ENCODE measurements around the gene OPCML.

Gene OPCML

DNA sequence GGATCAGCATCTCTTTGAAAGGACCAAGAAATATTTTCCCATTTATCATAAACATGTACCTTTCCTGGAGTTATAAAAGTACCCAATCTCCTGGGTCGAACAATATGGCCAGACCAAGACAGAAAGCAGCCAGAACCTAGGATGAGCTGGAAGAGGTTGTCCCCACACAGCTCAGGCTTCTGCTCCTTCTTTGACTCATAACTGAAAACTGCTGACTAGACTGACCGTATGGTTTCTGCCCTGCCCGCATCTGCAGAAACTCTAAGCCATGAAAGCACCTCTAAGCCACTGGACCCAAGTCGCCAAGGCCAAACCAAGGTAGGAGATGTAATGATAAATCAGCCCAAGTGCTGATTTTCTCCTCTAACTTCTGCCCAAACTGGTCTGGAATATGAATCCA lies 129.8 kb downstream of the OPCML start:
- no peak overlapping the region for H3K27ac Mint-ChIP-seq
- H3K27me3 Mint-ChIP-seq (ENCODE audit: low read depth) = peaks cover 11% of the 10 kb centered on the region
- no peaks in the 10 kb centered on the region for H3K4me1 Mint-ChIP-seq
- H3K9me3 Mint-ChIP-seq = no peaks in the 10 kb centered on the region
- H3K36me3 Mint-ChIP-seq (ENCODE audit: low read depth) = no peaks in the 10 kb centered on the region
- TF ChIP-seq, protein P1, sequence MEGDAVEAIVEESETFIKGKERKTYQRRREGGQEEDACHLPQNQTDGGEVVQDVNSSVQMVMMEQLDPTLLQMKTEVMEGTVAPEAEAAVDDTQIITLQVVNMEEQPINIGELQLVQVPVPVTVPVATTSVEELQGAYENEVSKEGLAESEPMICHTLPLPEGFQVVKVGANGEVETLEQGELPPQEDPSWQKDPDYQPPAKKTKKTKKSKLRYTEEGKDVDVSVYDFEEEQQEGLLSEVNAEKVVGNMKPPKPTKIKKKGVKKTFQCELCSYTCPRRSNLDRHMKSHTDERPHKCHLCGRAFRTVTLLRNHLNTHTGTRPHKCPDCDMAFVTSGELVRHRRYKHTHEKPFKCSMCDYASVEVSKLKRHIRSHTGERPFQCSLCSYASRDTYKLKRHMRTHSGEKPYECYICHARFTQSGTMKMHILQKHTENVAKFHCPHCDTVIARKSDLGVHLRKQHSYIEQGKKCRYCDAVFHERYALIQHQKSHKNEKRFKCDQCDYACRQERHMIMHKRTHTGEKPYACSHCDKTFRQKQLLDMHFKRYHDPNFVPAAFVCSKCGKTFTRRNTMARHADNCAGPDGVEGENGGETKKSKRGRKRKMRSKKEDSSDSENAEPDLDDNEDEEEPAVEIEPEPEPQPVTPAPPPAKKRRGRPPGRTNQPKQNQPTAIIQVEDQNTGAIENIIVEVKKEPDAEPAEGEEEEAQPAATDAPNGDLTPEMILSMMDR (IDR thresholded peaks at IDR 0.05; ENCODE audit: unreplicated experiment in 3 of 3) = no peak
- H3K4me3 Mint-ChIP-seq = no peak overlapping the region

DNA sequence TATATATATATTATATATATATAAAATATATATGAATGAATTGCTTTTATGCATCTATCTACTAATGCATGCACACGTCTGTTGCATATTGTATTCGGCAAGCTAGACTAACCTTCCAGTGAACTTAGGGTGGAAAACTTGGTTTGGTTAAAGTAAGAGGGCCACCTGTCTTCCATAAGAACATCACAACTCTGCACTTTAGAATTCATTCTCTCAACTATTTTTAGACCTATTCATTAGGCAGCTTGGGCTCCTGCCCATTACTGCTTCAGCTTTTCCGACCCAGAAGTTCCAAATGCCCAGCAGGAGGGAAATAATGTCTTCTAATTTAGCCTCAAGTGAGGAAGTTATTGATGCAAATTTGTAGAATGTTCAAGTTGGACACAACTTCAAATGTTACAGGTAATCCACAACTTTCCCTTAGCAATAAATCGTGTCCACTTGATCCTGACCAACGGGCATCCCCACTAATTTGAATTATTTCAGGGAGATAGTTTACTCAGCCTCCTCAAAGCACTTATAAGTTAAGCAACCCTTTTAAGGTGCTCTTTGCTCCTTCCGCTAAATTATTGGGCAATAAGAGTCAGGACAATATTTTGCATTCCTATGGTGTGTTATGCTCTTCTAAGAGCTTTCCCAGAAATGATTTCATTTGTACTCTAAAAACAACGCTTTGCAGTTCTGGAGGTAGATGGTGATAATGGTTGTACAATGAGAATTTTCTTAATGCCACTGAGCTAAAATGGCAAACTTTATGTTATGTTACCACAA lies 132.3 kb downstream of the OPCML start:
- Mint-ChIP-seq H3K4me1 (no peaks in the 10 kb centered on the region), H3K4me3 (no peak overlapping the region), H3K9me3 (no peaks in the 10 kb centered on the region), H3K36me3 (ENCODE audit: low read depth) (no peaks in the 10 kb centered on the region), H3K27me3 (ENCODE audit: low read depth) (peaks cover 12% of the 10 kb centered on the region), H3K27ac (no peak overlapping the region)
- TF ChIP-seq, protein P1 (IDR thresholded peaks at IDR 0.05; ENCODE audit: unreplicated experiment in 3 of 3) = no peak

DNA sequence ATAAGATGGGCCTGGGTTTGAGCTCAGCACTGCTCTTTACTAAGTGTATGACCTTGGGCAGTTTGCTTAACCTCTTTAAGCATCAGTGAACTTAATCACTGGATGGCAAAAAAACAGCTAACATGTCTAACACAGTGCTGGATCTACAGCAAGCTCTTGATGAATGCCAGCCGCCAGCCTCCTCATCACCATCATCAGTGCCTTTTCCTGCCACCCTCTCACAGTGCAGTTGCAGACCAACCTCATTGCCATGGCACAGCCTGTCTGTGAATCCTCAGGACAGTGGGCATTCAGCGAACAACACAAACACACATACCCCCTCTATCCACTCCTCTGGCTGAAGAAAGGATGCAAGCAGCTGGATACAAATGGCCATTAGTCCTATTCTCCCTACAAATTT lies 133.0 kb downstream of the OPCML start:
- H3K4me3 Mint-ChIP-seq = no peak overlapping the region
- no peaks in the 10 kb centered on the region for H3K36me3 Mint-ChIP-seq (ENCODE audit: low read depth)
- no peaks in the 10 kb centered on the region for H3K9me3 Mint-ChIP-seq
- TF ChIP-seq, protein P1 (IDR thresholded peaks at IDR 0.05; ENCODE audit: unreplicated experiment in 3 of 3) = no peak
- H3K27ac Mint-ChIP-seq = no peak overlapping the region
- peaks cover 12% of the 10 kb centered on the region for H3K27me3 Mint-ChIP-seq (ENCODE audit: low read depth)
- H3K4me1 Mint-ChIP-seq = no peaks in the 10 kb centered on the region

DNA sequence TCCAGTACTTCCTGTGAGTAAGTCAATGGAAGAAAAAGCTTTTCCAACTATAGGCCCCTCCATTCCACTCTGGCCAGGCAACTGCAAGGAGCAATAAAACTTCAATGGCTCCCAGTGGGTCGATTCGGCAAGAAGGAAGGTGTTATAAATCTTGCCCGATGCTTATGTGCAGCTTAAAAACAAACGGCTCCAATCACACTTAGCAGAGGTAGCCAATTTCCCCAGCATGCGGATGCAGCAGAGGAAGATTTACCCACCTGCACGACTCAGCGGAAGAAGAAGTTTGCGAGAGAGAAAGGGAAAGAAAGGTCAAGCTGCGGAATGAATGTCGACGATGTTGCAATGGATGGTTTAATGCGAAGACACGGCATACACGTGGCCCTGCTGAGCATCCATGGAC lies 141.5 kb downstream of the OPCML start:
- no peak overlapping the region for H3K27ac Mint-ChIP-seq
- peaks cover 13% of the 10 kb centered on the region for H3K27me3 Mint-ChIP-seq (ENCODE audit: low read depth)
- peaks cover 24% of the 10 kb centered on the region for H3K4me1 Mint-ChIP-seq
- TF ChIP-seq, protein P1 (IDR thresholded peaks at IDR 0.05; ENCODE audit: unreplicated experiment in 3 of 3) = no peak
- H3K9me3 Mint-ChIP-seq = peaks cover 3% of the 10 kb centered on the region
- H3K4me3 Mint-ChIP-seq = no peak overlapping the region
- no peaks in the 10 kb centered on the region for H3K36me3 Mint-ChIP-seq (ENCODE audit: low read depth)

DNA sequence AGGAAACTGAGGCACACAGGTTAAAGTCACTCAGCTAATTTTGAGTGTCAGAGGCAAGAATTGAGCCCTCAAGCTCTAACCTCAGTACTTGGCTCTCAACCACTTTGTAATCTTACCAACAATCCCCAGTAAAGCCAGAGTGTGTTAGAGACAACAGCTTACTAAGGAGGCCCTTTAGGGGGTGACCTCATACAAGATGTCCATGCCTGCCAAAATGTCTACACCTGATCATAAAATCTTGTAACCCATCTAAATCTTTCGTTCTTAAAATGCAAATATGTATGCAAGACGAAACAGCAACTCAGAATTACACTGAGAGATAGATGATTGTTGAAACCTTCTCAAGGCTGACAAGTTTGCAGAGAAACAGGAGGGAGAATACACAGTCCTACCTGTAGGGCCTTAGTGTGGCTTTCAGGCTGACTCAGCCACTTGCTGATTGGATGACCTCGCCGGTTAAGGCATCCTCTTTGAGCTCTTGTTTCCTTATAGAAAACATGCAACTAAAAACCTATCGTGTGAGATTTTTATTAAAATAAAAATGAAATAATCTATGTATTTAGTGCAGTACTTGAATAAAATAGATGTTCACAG lies 143.2 kb downstream of the OPCML start:
- TF ChIP-seq, protein P1 (IDR thresholded peaks at IDR 0.05; ENCODE audit: unreplicated experiment in 3 of 3) = no peak

DNA sequence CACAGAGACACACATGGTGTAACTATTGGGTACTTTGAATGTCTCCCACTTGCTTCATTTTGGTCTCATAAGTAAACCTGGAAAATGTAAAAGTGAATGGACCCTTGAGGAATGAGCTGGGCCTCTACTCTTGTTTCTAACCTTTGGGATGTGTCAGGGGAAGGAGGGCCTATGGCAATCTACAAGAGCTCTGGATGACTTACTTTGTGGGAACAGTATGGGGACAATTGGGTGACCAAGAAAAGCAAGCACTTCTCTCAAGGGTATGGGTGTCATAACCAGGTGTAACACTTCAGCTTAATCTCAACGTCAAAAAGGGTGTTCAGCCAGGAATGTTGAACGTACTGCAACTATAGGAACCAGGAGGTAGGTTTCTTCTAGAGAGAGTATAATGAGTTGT lies 144.0 kb downstream of the OPCML start:
- Mint-ChIP-seq H3K36me3 (ENCODE audit: low read depth) (no peaks in the 10 kb centered on the region), H3K27ac (no peak overlapping the region), H3K9me3 (no peaks in the 10 kb centered on the region), H3K27me3 (ENCODE audit: low read depth) (peaks cover 13% of the 10 kb centered on the region), H3K4me3 (no peak overlapping the region), H3K4me1 (peaks cover 43% of the 10 kb centered on the region)
- TF ChIP-seq, protein P1 (IDR thresholded peaks at IDR 0.05; ENCODE audit: unreplicated experiment in 3 of 3) = no peak

More for the DNA sequence above, 143.2 kb downstream of the OPCML start:
- H3K9me3 Mint-ChIP-seq = peaks cover 3% of the 10 kb centered on the region
- no peak overlapping the region for H3K4me3 Mint-ChIP-seq
- peaks cover 13% of the 10 kb centered on the region for H3K27me3 Mint-ChIP-seq (ENCODE audit: low read depth)
- H3K36me3 Mint-ChIP-seq (ENCODE audit: low read depth) = no peaks in the 10 kb centered on the region
- H3K4me1 Mint-ChIP-seq = peaks cover 35% of the 10 kb centered on the region
- no peak overlapping the region for H3K27ac Mint-ChIP-seq
